PFSK-1 (cell line): ENCODE data around the gene RNH1.

ENCODE experiments used
- POLR2AphosphoS5 ChIP-seq: IDR thresholded peaks from 2 replicates; pipeline ENCODE4 v1.6.1; 2012; ENCODE audit warnings: low read depth, mild to moderate bottlenecking, control low read depth, low read length, moderate library complexity
- SIN3A ChIP-seq: IDR thresholded peaks from 2 replicates; pipeline ENCODE4 v1.6.1; 2012; ENCODE audit warnings: mild to moderate bottlenecking, low read length, moderate library complexity, borderline replicate concordance; ENCODE audit not compliant: insufficient read depth
- TAF1 ChIP-seq: IDR thresholded peaks from 2 replicates; pipeline ENCODE4 v1.6.1; 2012; ENCODE audit warnings: low read length, control low read depth, borderline replicate concordance; ENCODE audit not compliant: insufficient read depth
- TF ChIP-seq, protein P1 (sequence below), 2 experiments: IDR thresholded peaks; 2 replicates each; pipeline versions ENCODE4 v1.6.1 to v1.8.0; 2011 to 2012; ENCODE audit warnings: low read depth in 2 of 2, low read length in 2 of 2, control low read depth in 1 of 2, inconsistent platforms in 1 of 2, mild to moderate bottlenecking in 1 of 2, moderate library complexity in 1 of 2; ENCODE audit not compliant: insufficient read depth in 1 of 2

DNA sequence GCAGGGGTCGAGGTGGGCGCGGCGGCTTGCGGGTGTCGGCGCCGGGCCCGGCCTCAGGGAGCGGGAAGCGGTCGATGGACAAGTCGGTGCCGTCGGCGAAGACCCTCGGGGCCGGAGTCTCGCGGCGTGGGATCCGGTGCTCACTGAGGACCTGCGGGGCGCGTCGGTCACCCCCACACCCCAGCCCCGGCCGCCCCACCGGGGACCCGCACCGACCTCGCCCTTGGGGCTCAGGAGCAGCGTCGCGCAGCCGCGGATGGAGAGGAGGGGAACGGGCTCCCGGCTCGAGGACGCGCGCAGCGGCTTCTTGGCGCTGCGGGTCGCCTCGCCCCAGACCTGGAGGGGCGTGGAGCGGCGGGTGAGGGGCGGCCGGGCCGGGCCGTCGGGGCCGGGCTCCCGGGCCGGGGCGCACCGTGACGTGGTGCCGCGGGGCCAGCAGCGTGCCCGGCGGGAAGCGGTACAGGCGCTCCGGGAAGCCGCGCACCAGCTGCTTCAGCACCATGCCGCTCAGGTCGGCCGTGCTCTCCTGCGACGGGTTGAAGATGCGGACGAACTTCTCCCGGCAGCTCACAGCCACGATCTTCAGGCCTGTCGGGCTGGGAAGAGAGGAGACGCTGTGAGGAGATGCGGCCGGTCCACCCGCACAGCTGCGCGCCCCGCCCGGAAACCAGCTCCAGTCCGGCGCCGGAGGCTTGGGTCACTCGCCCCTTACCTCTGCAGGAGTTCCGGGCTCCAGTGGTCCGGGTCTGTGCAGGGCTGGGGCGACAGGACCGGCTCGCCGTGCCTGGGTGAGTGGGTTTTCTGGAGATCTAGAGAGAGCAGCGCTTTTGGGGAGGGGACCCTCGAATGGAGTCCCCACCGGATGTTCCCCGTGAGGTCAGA lies 49.0 kb upstream of the RNH1 start:
- TF ChIP-seq POLR2AphosphoS5 (no peak), TAF1 (no peak), SIN3A (no peak)
- TF ChIP-seq, protein P1, sequence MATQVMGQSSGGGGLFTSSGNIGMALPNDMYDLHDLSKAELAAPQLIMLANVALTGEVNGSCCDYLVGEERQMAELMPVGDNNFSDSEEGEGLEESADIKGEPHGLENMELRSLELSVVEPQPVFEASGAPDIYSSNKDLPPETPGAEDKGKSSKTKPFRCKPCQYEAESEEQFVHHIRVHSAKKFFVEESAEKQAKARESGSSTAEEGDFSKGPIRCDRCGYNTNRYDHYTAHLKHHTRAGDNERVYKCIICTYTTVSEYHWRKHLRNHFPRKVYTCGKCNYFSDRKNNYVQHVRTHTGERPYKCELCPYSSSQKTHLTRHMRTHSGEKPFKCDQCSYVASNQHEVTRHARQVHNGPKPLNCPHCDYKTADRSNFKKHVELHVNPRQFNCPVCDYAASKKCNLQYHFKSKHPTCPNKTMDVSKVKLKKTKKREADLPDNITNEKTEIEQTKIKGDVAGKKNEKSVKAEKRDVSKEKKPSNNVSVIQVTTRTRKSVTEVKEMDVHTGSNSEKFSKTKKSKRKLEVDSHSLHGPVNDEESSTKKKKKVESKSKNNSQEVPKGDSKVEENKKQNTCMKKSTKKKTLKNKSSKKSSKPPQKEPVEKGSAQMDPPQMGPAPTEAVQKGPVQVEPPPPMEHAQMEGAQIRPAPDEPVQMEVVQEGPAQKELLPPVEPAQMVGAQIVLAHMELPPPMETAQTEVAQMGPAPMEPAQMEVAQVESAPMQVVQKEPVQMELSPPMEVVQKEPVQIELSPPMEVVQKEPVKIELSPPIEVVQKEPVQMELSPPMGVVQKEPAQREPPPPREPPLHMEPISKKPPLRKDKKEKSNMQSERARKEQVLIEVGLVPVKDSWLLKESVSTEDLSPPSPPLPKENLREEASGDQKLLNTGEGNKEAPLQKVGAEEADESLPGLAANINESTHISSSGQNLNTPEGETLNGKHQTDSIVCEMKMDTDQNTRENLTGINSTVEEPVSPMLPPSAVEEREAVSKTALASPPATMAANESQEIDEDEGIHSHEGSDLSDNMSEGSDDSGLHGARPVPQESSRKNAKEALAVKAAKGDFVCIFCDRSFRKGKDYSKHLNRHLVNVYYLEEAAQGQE (IDR thresholded peaks at IDR 0.05; ENCODE audit: insufficient read depth in 1 of 2, low read depth in 2 of 2, low read length in 2 of 2) = no peak
